T-helper 17 cell (primary cell): ENCODE results near the gene PSMD1. TPM values are rescaled to one million over a fixed set of nuclear protein-coding genes. Genes with fewer than 3 reads are reported as not detected.
A peak's percentile ranks its signal among the peaks of the same experiment; 100 is the strongest.

Source experiments
- ATAC-seq: fragments of 150-1000 bp; cut with Tn5 transposase; 2 replicates; pipeline ENCODE4 v1.10.0; 2021; ENCODE audit warnings: mild to moderate bottlenecking, moderate library complexity
- DNase-seq, 3 donors: peaks; one replicate each; pipeline versions ENCODE4 v3.0.0 to v3.0.0-alpha.2; 2020 to 2021
- H3K9me3 ChIP-seq: one replicate; pipeline ENCODE4 v1.7.0; 2013; ENCODE audit warnings: low read length, mild to moderate bottlenecking; ENCODE audit not compliant: control insufficient read depth, poor library complexity, severe bottlenecking
- H3K27ac Mint-ChIP-seq: one replicate; pipeline ENCODE4 v1.8.0; 2022; ENCODE audit warnings: mild to moderate bottlenecking, moderate library complexity, mixed read lengths
- H3K27me3 Mint-ChIP-seq: one replicate; pipeline ENCODE4 v1.8.0; 2022; ENCODE audit warnings: mixed read lengths
- H3K36me3 Mint-ChIP-seq: one replicate; pipeline ENCODE4 v1.8.0; 2022; ENCODE audit warnings: low read depth, mixed read lengths
- H3K4me1 Mint-ChIP-seq: one replicate; pipeline ENCODE4 v1.8.0; 2022; ENCODE audit warnings: mild to moderate bottlenecking, mixed read lengths
- H3K4me3 Mint-ChIP-seq: one replicate; pipeline ENCODE4 v1.8.0; 2022; ENCODE audit warnings: mild to moderate bottlenecking, moderate library complexity, mixed read lengths
- total RNA-seq, 4 donors: library from RNA in 2 of 4; stranded (reverse) in 2 of 4; gene quantifications; one replicate each; pipeline ENCODE4 v1.2.3 and lab custom pipeline; 2022 to 2026

PSMD1 gene
- total RNA-seq, 2 donors from 2014 or later, result 42.8 to 43.5 TPM

- H3K4me3 Mint-ChIP-seq, result peak within 1 kb of the TSS; percentile 94
- peak; percentile 95 for ATAC-seq
- peaks cover 14% of the 10 kb centered on the region for H3K4me1 Mint-ChIP-seq
- peaks cover 34% of the 10 kb centered on the region for H3K27me3 Mint-ChIP-seq
- peaks cover 2% of the 10 kb centered on the region for H3K36me3 Mint-ChIP-seq
- H3K9me3 ChIP-seq, result no peaks in the 10 kb centered on the region
- DNase-seq, result peak; percentile 55 to 64 (median 56)
- H3K27ac Mint-ChIP-seq, result peak within 1 kb of the TSS; percentile 68
These were observed 141.9 kb downstream of the PSMD1 start, which contains the start of gene ARMC9 for GRCh38 chr2:231198291-231199173. Gene ARMC9, plus strand, starts transcription at chr2:231198631. Its CDS starts 7,608 bp downstream, at chr2:231206239.

DNA sequence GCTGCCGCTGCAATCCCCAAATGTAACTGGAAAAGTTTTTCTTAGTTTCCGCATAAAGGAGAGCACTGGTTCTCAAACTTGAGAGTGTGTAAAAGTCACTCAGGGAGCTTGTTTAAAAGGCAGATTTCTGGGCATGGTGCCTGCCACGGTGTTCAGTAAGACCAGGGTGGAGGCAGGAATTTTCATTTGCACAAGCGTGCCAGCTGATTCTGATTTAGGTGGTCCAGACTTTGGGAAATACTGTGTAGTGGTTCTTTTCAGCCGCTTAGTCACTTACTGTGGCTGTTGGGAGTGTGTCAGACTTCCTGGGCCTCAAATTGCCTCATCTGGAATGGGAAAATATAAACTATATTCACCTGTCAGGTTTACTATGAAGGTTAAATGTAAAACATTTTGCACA is 142.6 kb downstream of the PSMD1 start:
- DNase-seq (no peak), ATAC-seq (no peak)
- H3K4me3 Mint-ChIP-seq, result peak overlapping the region; percentile 87
- peaks cover 2% of the 10 kb centered on the region for H3K36me3 Mint-ChIP-seq
- H3K9me3 ChIP-seq, result no peaks in the 10 kb centered on the region
- H3K27ac Mint-ChIP-seq, result peak overlapping the region; percentile 16
- H3K4me1 Mint-ChIP-seq, result peaks cover 15% of the 10 kb centered on the region
- peaks cover 31% of the 10 kb centered on the region for H3K27me3 Mint-ChIP-seq

DNA sequence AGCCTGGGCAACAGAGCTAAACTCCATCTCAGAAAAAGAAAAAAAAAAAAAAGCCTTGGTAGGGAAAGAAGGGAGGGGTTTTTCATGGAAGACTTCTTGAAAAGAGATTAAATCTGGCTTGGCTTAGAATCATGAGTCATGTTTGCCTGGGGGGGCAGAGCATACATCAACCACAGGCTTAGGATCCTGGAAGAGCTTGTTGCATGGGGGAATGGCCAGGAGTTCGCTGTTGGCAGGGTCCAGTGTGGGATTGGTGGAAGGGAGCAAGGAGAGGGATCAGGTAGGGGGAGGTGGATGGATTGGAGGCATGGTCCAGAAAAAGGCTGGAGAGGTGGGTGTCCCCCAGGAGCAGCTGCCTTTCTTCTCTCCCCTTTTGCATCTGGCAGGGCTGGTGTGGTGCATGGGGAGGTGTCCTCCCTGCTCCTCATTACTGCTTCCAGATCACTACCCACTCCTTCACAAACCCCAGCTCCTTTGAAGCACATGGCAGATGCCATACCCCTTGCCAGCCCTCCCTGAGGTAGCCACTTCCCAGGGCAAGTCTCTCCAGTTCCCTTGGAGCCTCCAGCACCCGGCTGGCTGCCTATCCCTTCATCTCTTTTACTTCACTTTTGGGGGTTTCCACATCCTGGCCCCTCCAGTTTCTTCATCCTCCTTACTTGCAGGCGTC is 144.3 kb downstream of the PSMD1 start:
- Mint-ChIP-seq H3K36me3 (peaks cover 2% of the 10 kb centered on the region), H3K27me3 (peaks cover 29% of the 10 kb centered on the region), H3K4me1 (peaks cover 20% of the 10 kb centered on the region), H3K4me3 (no peak overlapping the region), H3K27ac (no peak overlapping the region)
- H3K9me3 ChIP-seq, result no peaks in the 10 kb centered on the region
- ATAC-seq (no peak), DNase-seq (no peak)

DNA sequence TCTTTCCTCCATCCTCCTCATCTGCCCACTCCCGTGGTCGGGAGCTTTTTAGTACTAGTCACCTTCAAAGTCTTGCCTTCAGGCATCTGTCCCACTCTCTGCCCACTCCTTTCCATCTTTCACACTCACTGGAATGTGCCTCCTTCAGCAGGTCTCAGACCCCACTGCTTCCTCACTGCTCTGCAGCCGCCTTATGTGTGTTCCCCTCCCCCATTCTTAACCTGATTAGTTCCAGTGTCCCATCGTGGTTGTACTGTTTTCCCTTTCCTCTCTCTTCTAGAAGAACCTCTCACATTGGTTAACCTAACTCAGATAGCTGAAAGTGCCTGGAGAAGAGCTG is 144.8 kb downstream of the PSMD1 start:
- H3K4me1 Mint-ChIP-seq, result peaks cover 17% of the 10 kb centered on the region
- H3K27me3 Mint-ChIP-seq, result peaks cover 24% of the 10 kb centered on the region
- H3K27ac Mint-ChIP-seq, result no peak overlapping the region
- ATAC-seq (no peak), DNase-seq (no peak)
- H3K36me3 Mint-ChIP-seq, result peaks cover 2% of the 10 kb centered on the region
- H3K9me3 ChIP-seq, result no peaks in the 10 kb centered on the region
- no peak overlapping the region for H3K4me3 Mint-ChIP-seq

DNA sequence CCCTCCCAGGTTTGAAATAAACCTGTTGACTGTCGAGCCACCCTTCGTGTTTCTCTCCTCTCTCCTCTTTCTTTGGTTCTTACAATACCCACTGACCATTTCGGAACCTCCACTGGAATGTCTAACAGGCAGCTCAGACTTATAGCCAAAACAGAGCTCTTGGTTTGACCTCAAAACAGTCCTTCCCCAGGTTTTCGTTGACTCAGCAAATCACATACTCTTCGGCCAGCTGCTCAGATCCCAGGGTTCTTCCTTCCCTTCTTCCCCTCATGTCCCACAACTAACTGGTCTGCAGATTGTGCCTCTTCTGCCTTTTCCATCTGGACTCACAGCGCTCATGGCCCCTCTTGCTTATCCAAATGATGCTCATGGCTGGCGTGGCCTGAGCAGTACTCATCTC is 146.4 kb downstream of the PSMD1 start:
- H3K27ac Mint-ChIP-seq, result no peak overlapping the region

GRCh38 chr2:231204146-231204545 is 147.5 kb downstream of the PSMD1 start:
- no peak for ATAC-seq
- Mint-ChIP-seq H3K36me3 (peaks cover 2% of the 10 kb centered on the region), H3K27ac (no peak overlapping the region)

More for the DNA sequence above, 146.4 kb downstream of the PSMD1 start:
- peaks cover 2% of the 10 kb centered on the region for H3K36me3 Mint-ChIP-seq
- no peaks in the 10 kb centered on the region for H3K9me3 ChIP-seq
- DNase-seq, result no peak
- H3K27me3 Mint-ChIP-seq, result peaks cover 20% of the 10 kb centered on the region
- peaks cover 14% of the 10 kb centered on the region for H3K4me1 Mint-ChIP-seq
- no peak overlapping the region for H3K4me3 Mint-ChIP-seq
- no peak for ATAC-seq

GRCh38 chr2:231204581-231204980 is 147.9 kb downstream of the PSMD1 start:
- peaks cover 20% of the 10 kb centered on the region for H3K27me3 Mint-ChIP-seq
- H3K9me3 ChIP-seq, result no peaks in the 10 kb centered on the region
- no peak overlapping the region for H3K27ac Mint-ChIP-seq
- no peak overlapping the region for H3K4me3 Mint-ChIP-seq
- H3K36me3 Mint-ChIP-seq, result peaks cover 2% of the 10 kb centered on the region
- peaks cover 10% of the 10 kb centered on the region for H3K4me1 Mint-ChIP-seq
- DNase-seq (no peak), ATAC-seq (no peak)

More at GRCh38 chr2:231204146-231204545, 147.5 kb downstream of the PSMD1 start:
- H3K9me3 ChIP-seq, result no peaks in the 10 kb centered on the region
- no peak for DNase-seq
- Mint-ChIP-seq H3K4me1 (peaks cover 10% of the 10 kb centered on the region), H3K4me3 (no peak overlapping the region), H3K27me3 (peaks cover 20% of the 10 kb centered on the region)

GRCh38 chr2:231207734-231208133 is 151.1 kb downstream of the PSMD1 start:
- no peaks in the 10 kb centered on the region for H3K9me3 ChIP-seq
- Mint-ChIP-seq H3K27me3 (peaks cover 5% of the 10 kb centered on the region), H3K4me1 (peaks cover 6% of the 10 kb centered on the region), H3K36me3 (peaks cover 2% of the 10 kb centered on the region), H3K27ac (no peak overlapping the region), H3K4me3 (no peak overlapping the region)
- DNase-seq, result no peak
- ATAC-seq, result no peak

DNA sequence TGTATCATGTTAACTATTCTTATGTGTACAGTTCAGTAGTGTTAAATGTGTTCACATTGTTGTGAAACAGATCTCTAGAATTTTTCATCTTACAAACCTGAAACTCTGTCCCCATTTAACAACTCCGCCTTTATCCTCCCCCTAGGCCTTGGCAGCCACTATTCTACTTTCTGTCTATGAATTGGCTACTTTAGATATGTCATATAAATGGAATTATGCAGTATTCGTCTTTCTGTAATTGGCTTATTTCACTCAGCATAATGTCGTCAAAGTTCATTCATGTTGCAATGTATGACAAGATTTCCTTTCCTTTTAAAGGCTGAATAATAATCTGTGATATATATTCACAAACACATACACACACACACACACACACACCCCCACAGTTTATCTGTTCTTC is 154.1 kb downstream of the PSMD1 start:
- Mint-ChIP-seq H3K4me1 (peaks cover 4% of the 10 kb centered on the region), H3K36me3 (no peaks in the 10 kb centered on the region), H3K4me3 (no peak overlapping the region), H3K27me3 (peaks cover 6% of the 10 kb centered on the region), H3K27ac (no peak overlapping the region)
- DNase-seq, result no peak
- no peak for ATAC-seq
- H3K9me3 ChIP-seq, result no peaks in the 10 kb centered on the region

GRCh38 chr2:231211486-231211885 is 154.8 kb downstream of the PSMD1 start:
- Mint-ChIP-seq H3K36me3 (no peaks in the 10 kb centered on the region), H3K4me3 (no peak overlapping the region), H3K4me1 (peaks cover 4% of the 10 kb centered on the region), H3K27ac (no peak overlapping the region), H3K27me3 (peaks cover 13% of the 10 kb centered on the region)
- no peaks in the 10 kb centered on the region for H3K9me3 ChIP-seq
- ATAC-seq, result no peak
- DNase-seq, result no peak

- no peak overlapping the region for H3K4me3 Mint-ChIP-seq
- no peaks in the 10 kb centered on the region for H3K36me3 Mint-ChIP-seq
- H3K9me3 ChIP-seq, result no peaks in the 10 kb centered on the region
- H3K27me3 Mint-ChIP-seq, result peaks cover 13% of the 10 kb centered on the region
- ATAC-seq (no peak), DNase-seq (no peak)
- peaks cover 4% of the 10 kb centered on the region for H3K4me1 Mint-ChIP-seq
- H3K27ac Mint-ChIP-seq, result no peak overlapping the region
These were observed 155.7 kb downstream of the PSMD1 start for GRCh38 chr2:231212329-231212845.

- DNase-seq, result no peak
- no peak for ATAC-seq
- Mint-ChIP-seq H3K4me3 (no peak overlapping the region), H3K4me1 (peaks cover 4% of the 10 kb centered on the region), H3K27me3 (peaks cover 13% of the 10 kb centered on the region), H3K27ac (no peak overlapping the region), H3K36me3 (no peaks in the 10 kb centered on the region)
- H3K9me3 ChIP-seq, result no peaks in the 10 kb centered on the region
These were observed 157.4 kb downstream of the PSMD1 start for GRCh38 chr2:231213931-231214642.

DNA sequence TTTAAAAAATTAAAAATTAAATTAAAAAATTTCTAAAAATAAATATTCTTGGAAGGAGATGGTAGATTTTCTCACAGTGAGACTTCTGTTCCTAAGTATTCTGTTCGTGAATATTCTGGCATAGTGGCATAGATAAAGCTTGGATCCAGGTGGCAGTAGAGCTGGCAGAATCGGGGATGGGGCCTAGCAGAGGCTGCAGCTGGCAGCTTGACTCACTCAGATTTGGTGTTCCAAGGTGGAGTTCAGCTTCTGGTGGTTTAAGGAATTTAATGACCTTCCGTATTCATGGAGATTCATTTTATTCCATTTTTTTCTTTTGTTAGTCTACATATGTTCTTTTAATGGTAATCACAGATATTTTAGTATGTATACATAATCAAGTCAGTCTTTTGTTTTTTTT is 161.7 kb downstream of the PSMD1 start:
- no peaks in the 10 kb centered on the region for H3K9me3 ChIP-seq
- H3K27ac Mint-ChIP-seq, result no peak overlapping the region
- no peak for DNase-seq
- no peak for ATAC-seq
- peaks cover 22% of the 10 kb centered on the region for H3K27me3 Mint-ChIP-seq
- no peak overlapping the region for H3K4me3 Mint-ChIP-seq
- no peaks in the 10 kb centered on the region for H3K36me3 Mint-ChIP-seq
- peaks cover 7% of the 10 kb centered on the region for H3K4me1 Mint-ChIP-seq
